Activated CD8-positive, alpha-beta memory T cell treated with anti-CD3 and anti-CD28 coated beads for 36 hours (primary cell): ENCODE results near the gene SLC37A2. TPM values are rescaled to one million over a fixed set of nuclear protein-coding genes. Genes with fewer than 3 reads are reported as not detected.

Source experiments
- CTCF ChIA-PET: fragments of 350-600 bp; sonication (Branson Sonifier 250); formaldehyde crosslinking; loops from one replicate; lab custom pipeline; 2021; ENCODE audit warnings: antibody characterized with exemption; lab: Charles Lee
- POLR2A ChIA-PET: fragments of 350-600 bp; sonication (Branson Sonifier 250); formaldehyde crosslinking; loops from one replicate; lab custom pipeline; 2021; ENCODE audit warnings: antibody characterized with exemption; lab: Charles Lee
- total RNA-seq, 2 experiments: library from RNA; stranded (reverse); gene quantifications; one replicate each; pipeline ENCODE4 v1.2.3, GENCODE V29; 2021

The SLC37A2 gene
- total RNA-seq, 2 experiments from 2014 or later: 0.30 to 0.65 TPM

DNA sequence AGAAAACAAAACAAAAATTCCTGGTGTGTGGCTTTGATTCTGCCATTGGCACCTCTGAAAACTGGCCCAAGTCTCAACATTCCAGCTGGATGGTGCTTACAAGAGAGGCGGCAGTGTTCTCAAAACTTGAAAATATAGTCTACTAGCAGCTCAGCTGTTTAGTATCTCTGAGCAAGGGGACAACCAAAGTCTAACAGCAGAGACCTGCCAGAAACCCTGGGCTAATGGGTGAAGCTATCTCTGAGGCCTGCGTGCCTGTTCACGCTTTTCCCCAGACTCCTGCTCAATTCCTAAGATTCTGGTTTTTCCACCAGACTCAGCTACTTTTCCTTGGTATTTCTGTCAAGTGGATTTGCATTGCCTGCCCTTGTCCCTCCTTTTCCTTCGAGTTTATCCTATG lies 30.4 kb downstream of the SLC37A2 start:
- ChIA-PET POLR2A (no interaction called here), CTCF (no interaction called here)

DNA sequence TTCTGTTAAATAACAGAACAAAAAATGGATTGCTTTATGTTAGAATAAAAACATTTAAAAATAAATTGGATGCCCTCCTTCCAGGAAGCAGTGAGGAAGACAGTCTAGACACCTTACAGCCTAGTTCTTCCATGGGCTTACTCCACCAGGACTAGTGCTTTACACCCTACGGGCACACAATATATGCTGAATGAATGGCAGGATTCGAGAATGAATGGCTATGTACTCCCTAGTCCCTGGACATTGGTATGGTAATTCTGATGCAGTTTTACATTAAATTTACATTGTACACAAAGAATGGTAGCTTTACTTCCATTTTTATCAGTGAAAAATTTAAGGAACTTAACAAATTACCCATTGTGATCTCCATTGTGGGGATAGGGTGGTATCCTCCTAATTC lies 31.6 kb downstream of the SLC37A2 start:
- CTCF ChIA-PET: no interaction called here
- POLR2A ChIA-PET: no interaction called here

DNA sequence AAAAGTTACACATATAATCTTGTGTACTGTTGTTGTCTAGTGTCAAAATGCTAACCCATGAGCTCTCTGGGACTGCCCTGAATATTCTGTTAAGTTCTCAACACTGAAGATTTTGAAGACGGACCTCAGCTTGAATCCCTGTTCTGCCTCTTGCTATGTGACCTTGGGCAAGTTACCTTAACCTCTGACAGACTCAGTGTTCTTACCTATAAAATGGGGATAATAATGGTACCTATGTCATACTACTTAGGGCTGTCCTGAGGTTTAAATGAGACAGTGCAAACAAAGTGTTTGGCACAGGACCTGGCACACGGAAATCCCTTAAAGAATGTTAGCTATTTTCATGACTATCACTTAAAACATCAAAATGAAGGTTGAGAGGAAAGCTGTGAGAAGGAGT lies 37.0 kb downstream of the SLC37A2 start:
- ChIA-PET POLR2A (no interaction called here), CTCF (no interaction called here)

DNA sequence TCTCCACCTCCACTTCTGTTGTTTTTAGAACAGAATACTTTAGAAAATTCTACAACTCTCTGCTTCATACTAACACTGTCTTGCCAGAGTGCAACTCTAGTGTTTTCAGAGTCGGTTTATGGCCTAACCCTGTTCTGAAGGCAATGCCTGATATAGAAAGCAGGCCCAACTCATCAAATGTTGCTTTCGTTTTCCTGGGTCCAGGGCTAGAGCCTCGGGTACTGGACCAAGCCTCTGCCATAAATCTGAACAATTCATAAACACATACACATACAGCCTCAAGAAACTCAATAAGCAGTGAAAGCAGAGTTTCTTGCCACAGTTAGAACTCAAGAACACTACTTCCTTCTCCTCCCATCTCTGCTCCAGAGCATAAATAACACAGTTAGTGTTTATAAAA lies 38.5 kb downstream of the SLC37A2 start:
- ChIA-PET CTCF (no interaction called here), POLR2A (no interaction called here)

DNA sequence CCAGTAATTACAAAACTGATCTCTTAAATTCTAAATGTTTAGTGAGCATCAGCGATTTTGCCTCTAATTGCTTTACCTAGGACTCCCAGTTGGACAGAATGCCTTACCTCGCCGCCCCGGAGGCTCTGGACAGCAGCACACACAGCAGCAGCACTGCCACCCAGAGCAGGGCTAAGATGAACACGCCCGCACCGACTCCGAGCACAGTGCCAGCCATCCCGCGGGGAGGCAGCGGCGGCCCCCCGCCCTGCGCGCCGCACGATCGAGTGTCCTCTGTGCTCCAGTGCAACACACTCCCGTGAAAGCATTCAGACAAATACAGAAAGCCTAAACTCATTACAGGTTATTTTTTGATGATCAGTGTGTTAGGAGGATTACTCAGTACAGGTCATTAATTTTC lies 38.9 kb downstream of the SLC37A2 start:
- ChIA-PET CTCF (no interaction called here), POLR2A (no interaction called here)

DNA sequence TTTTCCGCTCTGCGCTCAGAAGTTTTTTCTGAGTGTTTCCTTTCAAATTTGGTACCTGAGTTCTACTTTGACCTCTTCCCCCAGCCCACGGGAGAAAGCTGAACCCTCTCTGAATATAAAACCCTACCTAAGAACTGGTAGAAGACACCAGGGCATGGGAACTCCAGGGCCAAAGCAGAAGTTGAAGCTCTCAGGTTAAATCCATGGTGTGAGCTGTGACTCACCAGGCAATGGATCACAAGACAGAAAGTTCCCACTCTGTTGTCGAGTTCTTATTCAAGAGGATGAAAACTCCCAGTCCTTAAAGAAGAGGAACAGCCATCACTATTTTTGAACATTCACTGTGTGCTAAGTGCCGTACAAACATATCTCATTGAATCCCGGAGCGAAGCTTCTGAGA lies 39.4 kb downstream of the SLC37A2 start:
- ChIA-PET CTCF (no interaction called here), POLR2A (no interaction called here)

DNA sequence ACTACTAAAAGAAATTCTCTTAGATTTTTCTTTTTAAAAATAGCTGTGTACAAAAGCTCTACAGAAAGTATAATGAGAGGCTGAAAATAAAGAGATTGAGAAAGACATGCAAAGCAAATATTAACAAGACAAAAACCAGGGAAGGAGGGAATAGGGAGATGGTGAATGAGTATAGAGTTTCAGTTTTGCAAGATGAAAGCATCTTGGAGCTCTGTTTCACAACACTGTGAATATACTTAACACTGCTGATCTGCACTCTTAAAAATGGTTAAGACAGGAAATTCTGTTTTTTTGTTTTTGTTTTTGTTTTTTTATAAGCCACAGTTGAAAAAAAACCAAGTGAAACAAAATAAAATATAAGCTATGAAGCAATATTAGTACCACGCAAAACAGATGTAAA lies 42.8 kb downstream of the SLC37A2 start:
- CTCF ChIA-PET: no interaction called here
- POLR2A ChIA-PET: no interaction called here

DNA sequence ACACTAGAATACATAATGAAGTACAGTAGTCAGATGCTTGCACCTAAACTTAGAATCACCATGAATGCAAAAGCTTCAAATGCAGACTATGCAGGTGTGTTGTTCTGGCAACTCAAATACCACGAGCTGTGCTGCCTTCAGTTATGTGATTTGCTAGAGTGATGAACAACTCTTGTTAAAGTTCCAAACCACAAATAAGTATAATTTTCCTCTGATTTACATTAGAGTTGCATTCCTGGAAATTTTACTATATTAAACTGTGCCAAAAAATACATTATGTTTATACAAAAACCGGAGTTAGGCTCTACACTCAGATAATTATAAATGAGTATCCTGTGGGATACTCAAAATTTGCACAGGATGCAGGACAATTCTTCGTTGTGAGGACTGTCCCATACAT lies 45.4 kb downstream of the SLC37A2 start:
- CTCF ChIA-PET: no interaction called here
- POLR2A ChIA-PET: no interaction called here

DNA sequence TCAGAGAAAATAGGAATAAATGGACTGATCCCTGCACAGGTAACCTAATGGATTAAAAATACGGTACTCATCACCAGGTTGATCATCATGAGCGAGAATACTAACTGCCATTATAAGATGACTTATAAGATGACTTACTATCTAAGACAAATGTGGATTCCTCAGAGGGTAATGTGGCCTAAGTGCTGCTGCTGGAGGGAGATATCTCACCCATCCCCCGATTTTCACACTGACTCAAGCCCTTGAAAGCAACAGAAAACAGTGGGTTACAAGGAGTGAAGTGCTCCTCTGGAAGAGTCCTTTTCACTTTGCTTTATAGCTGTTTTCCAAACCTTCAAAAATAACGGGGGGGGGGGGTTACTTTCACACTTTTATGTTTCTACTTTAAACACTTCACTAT lies 47.4 kb downstream of the SLC37A2 start:
- POLR2A ChIA-PET: interaction anchor here (0.5 to 0.7 kb wide), 2 partner anchors 407 to 787 kb away, joined by 3 to 9 read pairs; no protein-coding TSS in a partner anchor
- CTCF ChIA-PET: interaction anchor here (2.9 kb wide), 1 partner anchor 32 kb away, joined by 8 read pairs; no protein-coding TSS in a partner anchor

DNA sequence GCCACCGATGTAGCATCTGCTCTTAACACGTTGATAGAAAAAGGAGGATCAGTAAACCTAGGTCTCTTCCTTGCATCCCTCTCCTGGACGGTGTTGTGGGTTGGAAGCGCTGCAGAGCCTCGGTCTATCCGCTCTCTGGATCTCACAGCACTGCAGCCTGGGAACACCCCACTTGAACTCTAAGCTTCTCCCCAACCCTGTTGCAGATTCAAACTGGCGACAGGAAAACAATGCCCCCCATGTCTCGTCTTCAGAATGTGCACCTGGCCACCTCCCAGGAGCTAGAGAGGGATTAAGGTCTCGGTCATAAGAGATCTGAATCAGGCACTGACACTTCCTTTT lies 47.9 kb downstream of the SLC37A2 start:
- CTCF ChIA-PET: interaction anchor here (1.1 to 2.9 kb wide), 2 partner anchors 13 to 31 kb away, joined by 5 to 8 read pairs; no protein-coding TSS in a partner anchor
- POLR2A ChIA-PET: interaction anchor here (0.5 to 0.7 kb wide), 2 partner anchors 406 to 786 kb away, joined by 3 to 9 read pairs; no protein-coding TSS in a partner anchor

DNA sequence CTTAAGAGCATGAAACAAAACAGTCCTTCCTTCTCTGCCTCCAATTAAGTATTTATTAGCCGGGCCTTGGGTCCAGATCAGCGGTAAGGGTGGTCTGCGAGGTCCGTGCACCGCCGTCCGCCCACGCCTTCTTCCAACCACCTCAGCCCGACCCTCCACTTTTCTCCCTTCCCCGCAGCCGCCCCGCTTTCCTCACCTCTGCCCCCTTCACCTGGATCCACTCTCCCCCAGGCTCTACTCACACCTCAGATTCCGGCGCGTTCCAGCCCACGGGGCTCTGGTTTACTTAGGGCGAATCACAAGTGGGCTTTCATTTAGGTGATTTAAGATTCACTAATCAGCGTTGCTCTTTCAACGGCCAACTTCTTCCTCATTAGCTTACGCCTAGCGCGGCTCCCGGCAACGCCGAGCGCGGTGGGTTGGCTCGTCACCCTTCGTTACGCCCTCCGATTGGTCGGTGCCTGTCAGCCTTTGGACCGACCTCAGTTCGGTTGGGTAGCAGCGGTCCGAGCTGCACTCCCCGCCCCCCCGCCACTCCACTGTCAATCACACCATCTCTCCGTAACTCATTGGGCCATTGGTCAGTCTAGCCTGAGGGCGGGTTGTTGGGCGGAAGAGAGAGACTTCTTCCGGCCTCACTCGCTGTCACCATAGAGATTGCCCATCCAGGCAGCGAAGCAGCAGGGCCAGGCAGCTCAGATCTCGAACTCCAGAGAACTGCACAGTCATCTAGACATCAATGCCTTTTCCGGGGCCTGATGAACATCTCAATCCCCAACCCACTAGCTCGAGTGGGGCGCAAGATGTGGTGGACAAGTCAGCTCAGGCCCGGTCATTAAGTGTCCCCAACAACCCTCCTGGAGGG lies 48.5 kb downstream of the SLC37A2 start, which contains the start of gene TMEM218:
TSS of gene TMEM218 (minus strand) at position 284 of the 865 bp plus-strand sequence. CDS start 9,385 bp downstream, outside the sequence.
- POLR2A ChIA-PET: interaction anchor here (0.6 to 0.8 kb wide), 3 partner anchors 158 to 786 kb away, joined by 3 to 9 read pairs (median 4); no protein-coding TSS in a partner anchor

DNA sequence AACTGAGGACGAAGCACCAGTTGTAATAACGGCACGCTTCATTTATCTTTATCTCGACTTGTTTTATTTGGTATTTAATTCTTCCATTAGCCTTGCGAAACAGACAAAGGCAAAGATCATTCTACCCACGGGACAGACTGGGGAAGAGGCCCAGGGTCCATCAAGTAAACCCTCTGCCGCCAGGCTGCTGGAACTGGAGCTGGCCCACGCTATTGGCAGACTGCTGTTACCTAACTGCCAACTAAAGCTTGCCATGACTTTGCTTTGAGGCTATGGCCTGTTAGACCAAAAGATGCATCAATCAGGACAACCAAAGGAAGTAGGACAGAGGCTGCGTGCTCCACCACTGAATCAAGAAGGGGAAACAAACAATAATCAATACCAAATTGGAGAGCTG lies 49.1 kb downstream of the SLC37A2 start:
- CTCF ChIA-PET: interaction anchor here (1.0 to 2.9 kb wide), 4 partner anchors 12 to 32 kb away, joined by 3 to 8 read pairs (median 4); no protein-coding TSS in a partner anchor
- POLR2A ChIA-PET: interaction anchor here (0.6 to 0.8 kb wide), 2 partner anchors 159 to 514 kb away, joined by 3 to 4 read pairs; no protein-coding TSS in a partner anchor

More for the DNA sequence above, 48.5 kb downstream of the SLC37A2 start, which contains the start of gene TMEM218:
- CTCF ChIA-PET: interaction anchor here (1.0 to 2.9 kb wide), 4 partner anchors 12 to 33 kb away, joined by 3 to 8 read pairs (median 4); no protein-coding TSS in a partner anchor

DNA sequence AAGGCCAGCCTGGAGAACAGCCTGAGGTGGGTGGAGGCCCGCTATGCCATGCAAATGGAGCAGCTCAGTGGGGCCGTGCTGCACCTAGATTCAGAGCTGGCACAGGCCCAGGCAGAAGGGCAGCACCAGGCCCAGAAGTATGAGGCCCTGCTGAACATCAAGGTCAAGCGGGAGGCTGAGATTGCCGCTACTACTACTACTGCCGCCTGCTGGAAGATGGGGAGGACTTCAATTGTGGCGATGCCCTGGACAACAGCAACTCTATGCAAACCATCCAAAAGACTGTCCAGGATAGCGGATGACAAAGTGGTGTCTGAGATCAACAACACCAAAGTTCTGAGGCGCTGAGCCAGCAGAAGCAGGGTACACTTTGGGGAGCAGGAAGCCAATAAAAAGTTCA lies 51.4 kb downstream of the SLC37A2 start:
- ChIA-PET CTCF (interaction anchor here (0.6 to 1.1 kb wide), 2 partner anchors 43 to 391 kb away, joined by 3 to 4 read pairs; no protein-coding TSS in a partner anchor), POLR2A (no interaction called here)

DNA sequence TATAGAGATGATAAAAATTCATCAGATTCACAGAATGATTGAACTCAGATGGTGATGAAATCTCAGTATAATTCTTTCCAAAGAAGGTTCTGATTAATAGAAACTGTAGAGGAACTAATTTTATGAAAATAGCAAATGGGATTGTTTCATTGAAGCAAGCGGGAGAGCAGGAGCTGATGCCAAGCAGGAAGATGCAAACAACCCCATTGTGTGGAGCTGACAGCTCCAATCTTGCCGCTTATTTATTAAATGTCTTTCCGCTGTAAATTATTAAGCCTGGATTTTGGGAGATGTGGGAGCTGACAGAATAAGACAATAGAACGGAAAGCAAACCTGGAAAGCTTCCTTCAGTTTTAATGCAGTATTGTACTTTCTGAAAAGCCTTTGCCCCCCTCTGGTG lies 54.3 kb downstream of the SLC37A2 start:
- ChIA-PET CTCF (interaction anchor here (0.6 kb wide), 1 partner anchor 228 kb away, joined by 3 read pairs; no protein-coding TSS in a partner anchor), POLR2A (no interaction called here)

DNA sequence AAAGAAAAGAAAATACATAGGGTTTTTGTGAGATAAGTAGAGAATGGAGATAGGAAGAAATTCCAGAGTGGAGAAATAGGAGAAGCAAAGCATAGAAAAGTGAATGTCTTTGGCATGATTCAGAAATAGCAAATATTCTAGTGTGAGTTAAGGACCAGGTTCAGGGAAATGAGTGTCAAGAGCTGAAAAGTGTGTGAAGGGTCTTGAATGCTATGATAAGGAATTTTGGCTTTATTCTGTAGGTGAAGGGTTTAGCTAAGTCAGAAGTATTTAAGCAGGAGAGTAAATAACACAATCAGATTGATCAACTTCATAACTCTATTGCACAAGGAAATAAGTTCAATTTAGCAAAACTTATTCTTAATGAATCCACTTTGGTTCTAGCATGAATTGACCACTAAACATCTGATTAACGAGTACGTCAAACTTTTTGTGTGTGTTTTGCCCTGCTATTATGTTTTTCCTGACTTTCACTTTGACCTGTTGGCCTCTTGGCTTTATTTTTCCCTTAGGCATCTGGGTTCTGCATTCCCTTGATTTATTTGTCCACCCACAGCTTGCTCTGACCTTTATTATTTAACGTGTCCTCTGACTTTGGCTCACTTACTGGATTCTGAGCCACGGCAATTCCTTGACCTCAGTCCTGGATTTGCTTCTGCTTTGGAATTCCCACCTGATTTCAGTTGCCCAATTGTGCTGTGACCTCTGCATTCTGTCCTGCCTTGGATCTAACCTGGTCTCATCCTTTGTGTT lies 60.3 kb downstream of the SLC37A2 start:
- CTCF ChIA-PET: interaction anchor here (0.8 to 2.8 kb wide), 6 partner anchors 12 to 247 kb away, joined by 3 to 10 read pairs (median 6); partner anchors contain the start of gene TMEM218
- POLR2A ChIA-PET: interaction anchor here (1.3 kb wide), 1 partner anchor 247 kb away, joined by 8 read pairs; no protein-coding TSS in a partner anchor

DNA sequence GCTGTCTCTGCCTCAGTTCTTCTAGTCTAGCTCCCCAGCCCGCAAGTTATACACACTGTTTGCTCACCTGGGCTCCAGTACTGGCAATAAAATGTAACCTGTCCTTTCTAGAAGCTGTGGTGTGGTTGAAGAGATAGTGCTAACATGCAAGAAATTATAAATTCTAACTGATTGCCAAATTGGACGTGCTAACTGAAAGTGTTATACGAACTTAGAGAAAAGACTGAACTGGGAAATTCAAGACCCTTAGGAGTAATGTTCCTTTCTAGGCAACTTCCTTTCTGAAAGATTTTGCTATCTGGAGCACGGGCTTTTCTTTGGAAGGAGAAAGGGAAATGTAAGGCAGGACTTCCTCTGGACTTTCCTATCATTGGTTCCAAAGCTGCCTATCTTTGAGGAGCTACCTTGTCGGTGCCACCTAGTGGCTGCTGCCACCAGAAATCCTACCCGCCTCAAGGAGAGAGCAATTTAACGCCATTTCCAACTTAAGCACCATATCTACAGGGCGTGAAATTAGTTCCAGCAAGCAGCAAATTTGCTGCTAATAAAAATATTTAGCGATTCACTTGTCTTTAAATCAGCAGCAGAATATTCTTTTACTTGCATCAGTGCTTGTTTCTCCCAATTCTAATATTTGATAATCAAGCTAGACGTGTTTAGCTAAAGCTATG lies 61.0 kb downstream of the SLC37A2 start:
- ChIA-PET POLR2A (interaction anchor here (1.3 kb wide), 1 partner anchor 248 kb away, joined by 8 read pairs; no protein-coding TSS in a partner anchor), CTCF (interaction anchor here (0.7 to 2.8 kb wide), 7 partner anchors 12 to 258 kb away, joined by 3 to 10 read pairs (median 5); partner anchors contain the start of gene TMEM218)

DNA sequence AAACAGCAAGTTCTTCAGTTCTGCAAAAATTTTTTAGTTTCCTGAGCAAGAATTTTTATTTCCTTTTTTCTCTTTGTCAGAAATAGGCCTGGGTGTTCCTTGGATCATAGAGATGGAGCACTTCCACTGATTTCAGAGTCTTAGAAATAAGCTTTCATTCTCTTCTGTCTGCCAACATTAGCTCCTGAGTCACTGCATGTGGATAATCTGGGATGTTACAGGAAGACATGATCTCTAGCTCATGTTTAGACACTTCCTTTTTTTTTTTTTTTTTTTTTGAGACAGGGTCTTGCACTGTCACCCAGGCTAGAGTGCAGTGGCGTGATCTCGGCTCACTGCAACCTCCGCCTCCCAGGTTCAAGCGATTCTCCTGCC lies 61.5 kb downstream of the SLC37A2 start:
- CTCF ChIA-PET: interaction anchor here (0.7 to 2.8 kb wide), 7 partner anchors 13 to 443 kb away, joined by 3 to 10 read pairs (median 5); partner anchors contain the start of gene TMEM218

DNA sequence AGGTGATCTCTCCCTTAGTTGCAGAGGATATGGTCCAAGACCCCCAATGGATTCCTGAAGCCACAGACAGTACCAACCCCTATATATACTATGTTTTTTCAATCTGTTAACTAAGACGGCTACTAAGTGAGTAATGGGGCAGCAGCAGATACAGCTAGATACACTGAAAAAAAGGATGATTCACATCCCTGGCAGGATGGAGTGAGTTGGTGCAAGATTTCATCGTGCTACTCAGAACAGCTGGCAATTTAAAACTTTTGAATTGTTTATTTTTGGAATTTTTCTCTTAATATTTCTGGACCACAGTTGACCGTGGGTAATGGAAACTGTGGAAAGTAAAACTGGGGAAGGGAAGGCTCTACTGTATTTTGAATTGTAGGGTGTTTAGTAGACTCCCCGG lies 65.3 kb downstream of the SLC37A2 start:
- CTCF ChIA-PET: interaction anchor here (1.4 kb wide), 1 partner anchor 37 kb away, joined by 4 read pairs; no protein-coding TSS in a partner anchor
- POLR2A ChIA-PET: no interaction called here

More for the DNA sequence above, 61.5 kb downstream of the SLC37A2 start:
- POLR2A ChIA-PET: no interaction called here
